Right kidney (tissue), 1 donor: ENCODE measurements around the gene JCHAIN.
"Not testable (repeated sequence)": the region's sequence is repeated elsewhere in the genome, so short reads cannot be mapped to it uniquely, and the experiment has no call there.

Experiments
- DNase-seq: peaks from one replicate; pipeline ENCODE4 v3.0.0-alpha.2; 2016

The JCHAIN gene

DNA sequence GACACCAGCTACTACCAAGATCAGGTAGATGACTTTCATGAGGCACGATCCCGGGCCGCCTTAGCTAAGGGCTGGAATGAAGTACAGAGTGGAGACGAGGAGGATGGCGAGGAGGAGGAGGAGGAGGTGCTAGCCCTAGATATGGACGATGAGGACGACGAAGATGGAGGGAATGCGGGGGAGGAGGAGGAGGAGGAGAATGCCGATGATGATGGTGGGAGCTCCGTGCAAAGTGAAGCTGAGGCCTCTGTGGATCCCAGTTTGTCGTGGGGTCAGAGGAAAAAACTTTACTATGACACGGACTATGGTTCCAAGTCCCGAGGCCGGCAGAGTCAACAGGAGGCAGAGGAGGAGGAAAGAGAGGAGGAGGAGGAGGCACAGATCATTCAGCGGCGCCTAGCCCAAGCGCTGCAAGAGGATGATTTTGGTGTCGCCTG is 22.5 kb upstream of the JCHAIN start:
- no peak for DNase-seq

DNA sequence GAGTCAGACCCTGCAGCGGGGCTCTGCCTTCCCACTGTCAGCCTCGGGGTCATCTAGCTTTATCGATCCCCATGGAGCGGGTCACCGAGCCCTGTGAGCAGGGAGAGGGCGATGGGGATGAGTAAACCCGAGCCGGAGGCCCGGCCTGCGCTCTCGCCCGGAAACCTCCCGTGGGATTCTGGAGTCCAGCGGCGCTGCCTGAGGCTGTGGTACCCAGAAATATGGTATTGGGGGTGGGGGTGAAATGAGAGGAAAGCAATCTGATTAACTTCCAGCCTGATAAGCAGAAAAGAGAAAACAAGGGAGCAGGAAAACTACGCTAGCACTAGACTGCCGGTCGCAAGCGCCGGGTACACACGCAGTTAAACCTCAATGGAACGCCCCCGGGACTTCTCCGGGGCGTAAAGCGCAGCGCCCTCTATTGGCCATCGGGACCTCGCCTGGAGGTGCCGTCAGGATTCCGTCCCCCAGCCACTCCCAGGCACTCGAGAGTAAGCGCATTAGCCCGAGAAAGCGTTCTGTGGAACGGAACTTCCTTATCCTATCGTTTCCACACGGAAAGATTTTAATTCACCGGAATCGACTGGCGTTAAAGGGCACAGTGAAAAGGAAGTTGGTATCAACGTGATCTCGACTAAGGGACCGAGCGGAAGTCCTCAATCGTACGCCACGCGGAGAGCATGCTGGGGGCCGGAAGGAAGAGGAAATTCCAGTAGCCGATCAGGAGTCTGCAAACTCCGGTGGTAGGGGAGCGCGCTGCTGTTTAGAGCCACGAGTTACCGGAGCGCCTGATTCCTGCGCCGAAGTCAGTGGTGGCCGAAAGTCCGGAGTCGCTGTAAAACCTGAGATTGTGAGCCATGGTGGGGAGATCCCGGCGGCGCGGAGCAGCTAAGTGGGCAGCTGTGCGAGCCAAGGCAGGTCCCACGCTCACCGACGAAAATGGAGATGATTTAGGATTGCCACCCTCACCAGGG is 21.8 kb upstream of the JCHAIN start, which contains the start of gene UTP3:
TSS of gene UTP3 (plus strand) at position 712 of the 974 bp plus-strand sequence. CDS start at position 858, 146 bp downstream.
- peak; percentile 95 for DNase-seq

DNA sequence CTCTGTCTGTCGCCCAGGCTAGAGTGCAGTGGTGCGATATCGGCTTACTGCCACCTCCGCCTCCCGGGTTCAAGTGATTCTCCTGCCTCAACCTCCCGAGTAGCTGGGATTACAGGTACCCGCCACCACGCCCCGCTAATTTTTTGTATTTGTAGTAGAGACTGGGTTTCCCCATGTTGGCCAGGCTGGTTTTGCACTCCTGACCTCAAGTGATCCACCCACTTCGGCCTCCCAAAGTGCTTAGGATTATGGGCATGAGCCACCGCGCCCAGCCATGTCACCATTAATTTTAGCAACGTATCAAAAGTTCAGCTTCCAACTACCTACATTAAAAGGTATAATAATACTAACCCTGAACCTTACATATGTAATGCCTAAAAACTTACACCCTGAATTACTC is 21.1 kb upstream of the JCHAIN start:
- DNase-seq, result no peak

DNA sequence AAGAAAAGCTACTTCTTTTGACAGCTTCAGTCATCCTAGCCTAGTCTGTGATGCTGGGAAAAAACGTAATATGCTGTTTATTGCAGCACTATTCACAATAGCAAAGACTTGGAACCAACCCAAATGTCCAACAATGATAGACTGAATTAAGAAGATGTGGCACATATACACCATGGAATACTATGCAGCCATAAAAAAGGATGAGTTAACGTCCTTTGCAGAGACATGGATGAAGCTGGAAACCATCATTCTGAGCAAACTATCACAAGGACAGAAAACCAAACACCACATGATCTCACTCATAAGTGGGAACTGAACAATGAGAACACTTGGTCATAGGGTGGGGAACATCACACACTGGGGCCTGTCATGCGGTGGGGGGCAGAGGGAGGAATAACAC is 15.8 kb upstream of the JCHAIN start:
- not testable (repeated sequence) for DNase-seq

DNA sequence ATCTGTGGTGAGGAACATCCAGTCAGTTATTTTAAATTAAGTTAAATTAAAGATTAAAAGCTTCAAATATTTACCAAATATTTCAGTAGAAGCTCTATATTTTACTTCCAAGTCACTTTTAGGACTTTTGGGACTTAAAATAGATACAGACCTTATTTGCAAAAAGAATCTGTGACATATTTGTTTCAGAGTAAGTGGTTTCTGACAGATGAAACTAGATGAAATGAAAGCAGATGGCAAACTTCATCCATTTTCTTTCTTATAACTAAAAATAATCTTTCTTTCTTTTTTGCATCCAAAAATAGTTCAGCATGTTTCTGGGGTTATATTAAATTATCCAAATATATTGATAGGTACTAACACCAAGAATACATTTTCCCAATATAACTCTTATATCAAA is 15.4 kb upstream of the JCHAIN start:
- DNase-seq, result no peak

DNA sequence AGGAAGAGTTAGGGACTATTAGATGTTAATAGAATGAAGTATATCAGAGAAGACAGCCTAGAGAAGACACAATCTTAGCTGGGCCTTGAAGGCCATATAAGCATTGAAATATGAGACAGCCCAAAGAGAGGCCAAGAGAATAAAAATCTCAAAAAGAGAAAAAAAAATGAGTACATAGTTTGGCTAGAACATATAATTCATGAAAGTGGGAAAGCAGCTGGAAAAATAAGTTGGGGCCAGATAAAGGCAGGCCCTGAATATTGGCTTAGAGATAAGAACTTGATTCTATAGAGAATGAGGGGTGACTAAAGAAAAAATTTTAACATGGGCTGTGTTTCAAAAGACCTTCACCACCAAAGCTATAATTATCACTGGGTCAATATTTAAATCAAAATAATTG is 14.6 kb upstream of the JCHAIN start:
- DNase-seq, result no peak

DNA sequence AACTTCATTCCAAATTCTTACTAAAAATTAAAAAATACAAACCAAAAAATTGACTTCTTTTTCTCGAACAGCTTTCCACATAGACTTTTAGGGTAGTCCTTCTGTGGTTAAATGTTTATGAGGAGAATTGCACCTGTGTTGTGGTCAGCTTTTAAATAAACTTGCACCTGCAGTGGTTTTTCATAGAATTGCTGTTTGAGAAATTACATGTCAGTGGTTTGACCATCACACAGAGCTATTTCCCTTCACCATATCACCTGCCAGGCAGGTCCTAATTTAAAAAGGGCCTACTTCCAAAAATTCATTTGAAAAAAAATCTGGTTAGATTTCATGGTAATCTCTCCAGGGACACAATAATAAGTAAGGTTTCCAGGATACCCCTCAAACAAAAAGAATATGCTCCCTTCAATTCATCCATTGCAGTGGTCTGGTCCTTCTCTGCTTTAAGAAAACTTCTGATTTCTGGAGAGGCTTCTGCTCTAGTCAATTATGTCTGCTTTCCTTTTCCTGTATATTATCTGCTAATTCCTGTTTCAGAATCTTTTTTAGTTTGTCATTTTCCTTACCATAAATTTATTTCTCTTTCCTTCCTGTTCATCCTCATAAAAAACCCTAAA is 12.2 kb upstream of the JCHAIN start:
- no peak for DNase-seq

DNA sequence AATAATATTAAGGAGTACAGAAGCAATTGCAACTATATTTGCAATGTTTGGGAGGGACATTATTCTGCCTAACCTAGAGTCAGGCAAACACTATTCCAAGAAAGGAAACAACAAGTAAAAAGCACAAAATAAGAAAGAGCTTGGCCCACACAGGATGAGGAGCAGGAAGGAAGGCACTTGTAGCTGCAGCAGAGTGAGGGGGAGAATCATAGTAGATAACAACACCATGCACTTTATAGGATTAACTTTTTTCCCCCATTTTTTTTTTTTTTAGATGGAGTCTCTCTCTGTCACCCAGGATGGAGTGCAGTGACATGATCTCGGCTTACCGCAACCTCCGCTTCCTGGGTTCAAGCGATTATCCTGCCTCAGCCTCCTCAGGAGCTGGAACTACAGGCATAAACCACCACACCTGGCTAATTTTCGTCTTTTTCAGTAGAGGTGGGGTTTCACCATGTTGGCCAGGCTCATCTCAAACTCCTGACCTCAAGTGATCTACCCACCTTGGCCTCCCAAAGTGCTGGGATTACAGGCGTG is 10.3 kb upstream of the JCHAIN start:
- DNase-seq, result no peak

DNA sequence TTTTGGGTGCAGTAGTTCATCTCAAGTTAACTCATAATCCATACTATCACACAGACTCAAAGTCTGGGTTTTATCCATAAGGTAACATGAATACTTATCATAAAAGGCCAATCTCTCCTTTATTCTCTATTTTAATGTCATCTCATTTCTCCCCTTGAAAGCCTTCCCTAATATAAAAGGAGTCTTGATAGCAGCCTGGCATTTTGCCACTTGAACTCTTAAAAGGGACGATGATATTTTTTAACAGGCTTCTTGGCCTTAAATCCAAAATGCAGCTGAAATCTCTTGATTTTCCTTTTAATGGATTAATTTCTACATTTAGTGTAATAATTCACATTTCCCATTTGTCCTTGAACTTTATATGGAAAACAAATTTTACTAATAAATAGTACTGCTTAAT is 8.4 kb upstream of the JCHAIN start:
- no peak for DNase-seq

DNA sequence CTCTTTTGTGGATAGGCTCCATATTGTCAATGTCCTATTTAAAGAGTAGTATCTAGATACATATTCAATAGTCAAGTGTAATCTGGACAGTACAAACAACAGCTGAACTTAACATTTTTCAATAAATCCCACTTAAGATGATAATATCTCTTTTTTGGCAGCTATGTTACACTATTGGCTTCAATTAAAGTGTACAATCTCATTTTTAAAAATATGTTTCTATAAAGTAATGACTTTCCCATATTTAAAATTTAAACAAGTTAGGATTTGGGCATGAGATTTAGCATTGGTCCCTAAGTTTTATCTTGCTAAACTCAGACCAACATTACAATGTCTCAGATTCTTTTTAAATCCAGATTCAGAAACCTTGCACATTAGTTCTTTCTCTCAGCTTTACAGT is 7.9 kb upstream of the JCHAIN start:
- no peak for DNase-seq

DNA sequence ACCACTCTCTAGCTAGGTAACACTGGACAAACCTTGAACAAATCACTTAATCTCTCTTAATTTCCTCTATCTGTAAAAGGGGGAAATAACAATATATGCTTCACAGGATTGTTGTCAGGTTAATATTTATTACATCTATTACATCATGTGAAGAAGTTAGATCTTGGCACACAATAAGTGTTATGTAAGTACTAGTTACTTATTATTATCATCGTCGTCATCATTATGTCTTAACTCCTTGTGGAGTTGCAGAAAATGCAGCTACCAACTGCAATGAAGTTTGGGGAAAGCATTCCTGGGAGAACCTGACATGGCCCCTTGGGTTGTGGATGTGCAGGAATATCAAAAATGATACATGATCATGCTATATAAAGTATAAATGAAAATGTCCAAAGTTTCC is 4.8 kb upstream of the JCHAIN start:
- DNase-seq, result no peak

DNA sequence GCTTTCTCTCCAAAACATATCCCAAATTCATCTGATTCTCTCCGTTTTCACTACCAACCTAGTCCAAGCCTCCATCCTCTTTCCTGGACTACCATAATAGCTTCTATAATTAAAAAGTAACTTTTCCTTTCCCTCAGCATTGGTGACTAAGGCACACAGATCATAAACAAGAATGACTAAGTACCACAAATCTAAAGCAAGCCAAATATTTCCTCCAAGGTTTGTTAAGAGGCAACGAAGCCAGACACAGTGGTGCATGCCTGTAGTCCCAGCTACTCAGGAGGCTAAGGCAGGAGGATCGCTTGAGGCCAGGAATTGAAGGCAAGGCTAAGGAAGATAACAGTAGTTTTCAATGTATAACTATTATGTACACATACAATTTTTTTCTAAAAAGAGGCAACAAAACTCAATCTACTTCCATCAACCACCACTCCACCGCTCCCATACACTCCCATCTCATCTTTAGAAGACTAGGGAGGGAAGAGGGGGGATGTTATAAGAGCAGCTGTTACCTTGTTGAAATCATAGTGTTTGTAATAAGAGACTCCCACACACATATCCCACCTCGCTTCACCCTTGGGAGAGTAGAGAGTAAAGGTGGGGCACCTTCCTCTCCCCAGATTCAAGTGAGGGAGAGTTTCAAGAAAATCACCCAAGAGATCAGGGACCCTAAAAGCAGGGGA is 4.2 kb upstream of the JCHAIN start:
- no peak for DNase-seq

DNA sequence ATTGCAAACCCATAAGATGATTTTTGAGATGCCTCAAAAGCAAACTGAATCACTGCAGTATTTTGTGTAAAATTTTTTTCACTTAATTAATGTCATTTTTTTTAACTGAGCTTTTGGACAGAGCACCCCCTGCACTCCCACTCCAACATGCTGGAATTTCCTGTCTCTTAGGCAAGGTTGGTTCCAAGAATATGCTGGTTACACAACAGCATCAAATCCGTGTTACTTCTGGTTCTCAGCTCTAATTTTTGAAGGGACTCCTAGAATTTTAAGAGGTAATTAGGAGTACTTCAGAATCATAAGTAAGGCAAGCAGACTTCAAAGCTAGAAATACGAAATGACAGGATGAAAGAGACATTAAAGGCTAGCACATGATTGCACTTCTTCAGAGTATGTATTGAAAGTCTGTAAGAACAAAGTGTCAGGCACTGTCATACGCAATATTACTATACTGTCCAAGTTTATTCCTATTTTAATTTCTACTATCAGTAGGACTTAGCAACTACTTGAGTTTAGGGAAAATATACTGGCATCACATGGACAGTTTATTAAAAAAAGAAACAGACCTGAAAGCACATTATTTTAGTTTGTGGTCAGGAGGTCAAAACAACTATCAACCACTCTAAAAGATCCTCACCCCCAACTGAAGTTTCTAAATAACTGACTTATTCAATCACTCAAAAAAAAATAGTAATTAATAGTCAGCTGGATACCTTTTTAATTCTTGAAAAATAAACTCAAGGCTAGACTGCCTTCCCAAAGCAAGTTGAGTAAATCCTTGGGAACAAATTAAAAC is 1.6 kb upstream of the JCHAIN start:
- no peak for DNase-seq

DNA sequence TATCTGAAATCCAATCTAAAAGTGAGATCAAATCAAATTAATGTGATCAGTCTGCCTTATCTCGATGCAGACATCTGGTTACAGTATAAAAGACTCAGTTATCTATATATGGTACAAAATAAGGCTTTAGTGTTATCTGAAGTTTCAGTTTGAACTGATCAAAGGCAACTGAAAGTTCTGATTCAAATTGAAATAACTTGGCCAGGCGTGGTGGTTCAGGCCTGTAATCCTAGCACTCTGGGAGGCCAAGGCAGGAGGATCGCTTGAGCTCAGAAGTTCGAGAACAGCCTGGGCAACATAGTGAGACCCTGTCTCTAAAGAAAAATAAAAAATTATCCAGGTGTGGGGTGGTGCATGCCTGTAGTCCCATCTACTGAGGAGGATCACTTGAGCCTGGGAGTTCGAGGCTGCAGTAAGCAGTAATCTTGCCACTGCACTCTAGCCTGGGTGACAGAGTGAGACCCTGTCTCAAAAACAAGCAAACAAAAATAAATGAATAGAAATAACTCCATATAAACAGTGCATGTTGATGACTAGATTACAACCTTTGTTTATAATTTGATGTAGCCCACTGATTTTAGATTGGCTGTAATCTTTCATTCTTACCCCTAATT is 4.9 kb downstream of the JCHAIN start:
- DNase-seq, result not testable (repeated sequence)

DNA sequence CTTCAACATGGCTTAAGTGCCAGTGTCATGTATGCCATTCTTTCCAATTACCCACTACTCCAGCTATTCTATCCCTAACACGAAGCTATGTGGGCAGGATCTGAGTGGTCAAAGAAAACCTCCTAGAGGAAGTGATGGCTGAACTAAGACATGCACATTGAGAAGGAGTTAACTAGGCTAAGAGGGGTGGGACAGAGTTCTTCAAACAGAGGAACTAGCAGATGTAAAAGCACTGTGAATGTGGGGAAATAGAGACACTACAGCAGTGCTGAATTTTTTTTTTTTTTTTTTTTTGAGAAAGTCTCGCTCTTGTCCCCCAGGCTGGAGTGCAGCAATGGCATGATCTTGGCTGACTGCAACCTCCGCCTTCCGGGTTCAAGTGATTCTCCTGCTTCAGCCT is 6.2 kb downstream of the JCHAIN start:
- DNase-seq, result no peak

DNA sequence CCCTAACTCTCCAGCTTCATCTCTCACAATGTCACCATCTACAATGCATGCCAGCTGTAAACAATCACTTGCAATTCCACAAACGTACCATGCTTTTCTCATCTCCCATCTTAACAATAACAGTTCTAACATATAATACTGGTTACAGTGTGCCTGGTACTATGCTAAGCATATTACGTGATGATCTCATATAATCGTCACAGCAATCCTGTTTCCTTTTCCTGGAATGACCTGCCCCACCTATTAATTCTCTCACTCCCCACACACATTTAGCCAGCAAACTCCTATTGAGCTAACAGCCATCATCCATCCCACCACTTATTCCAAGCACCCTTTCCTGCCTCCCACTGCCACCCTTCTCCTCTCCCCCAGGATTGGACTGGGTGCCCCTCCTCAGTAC is 7.9 kb downstream of the JCHAIN start:
- DNase-seq, result no peak

DNA sequence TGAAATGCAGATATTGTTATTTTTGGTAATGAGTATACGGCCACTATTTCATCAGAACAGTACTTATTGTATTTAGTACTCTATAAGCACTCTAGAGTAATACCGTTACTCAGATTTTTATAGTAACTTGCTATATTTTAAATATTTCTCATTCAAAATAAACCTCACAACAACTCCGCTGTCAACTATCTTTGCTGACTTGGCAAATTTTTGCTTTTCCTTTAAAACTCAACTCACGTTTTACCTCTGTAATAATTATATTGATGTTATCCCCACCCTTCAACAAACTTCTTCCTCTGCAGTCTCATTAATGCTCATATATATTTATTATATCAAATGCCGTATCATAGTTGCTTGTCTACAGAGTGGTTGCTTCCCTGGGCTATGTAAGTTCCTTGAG is 9.0 kb downstream of the JCHAIN start:
- no peak for DNase-seq

DNA sequence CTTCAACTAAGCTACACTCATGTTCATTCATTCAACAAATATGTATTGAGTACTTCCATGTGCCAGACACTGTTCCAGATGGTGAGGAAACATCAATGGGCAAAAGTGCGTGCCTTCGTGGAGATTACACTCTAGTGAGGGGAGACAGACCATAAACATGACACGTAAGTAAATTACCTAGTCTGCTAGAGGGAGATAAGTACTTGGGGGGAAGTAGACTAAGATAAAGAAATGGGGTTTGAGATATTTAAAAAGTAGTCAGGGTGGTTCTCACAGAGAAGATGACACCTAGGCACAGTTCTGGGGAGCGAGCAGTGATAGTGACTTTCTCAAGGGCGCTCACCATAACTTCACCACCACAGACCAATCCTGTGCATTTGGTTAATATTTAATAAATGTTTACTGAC is 11.7 kb downstream of the JCHAIN start:
- DNase-seq, result no peak

DNA sequence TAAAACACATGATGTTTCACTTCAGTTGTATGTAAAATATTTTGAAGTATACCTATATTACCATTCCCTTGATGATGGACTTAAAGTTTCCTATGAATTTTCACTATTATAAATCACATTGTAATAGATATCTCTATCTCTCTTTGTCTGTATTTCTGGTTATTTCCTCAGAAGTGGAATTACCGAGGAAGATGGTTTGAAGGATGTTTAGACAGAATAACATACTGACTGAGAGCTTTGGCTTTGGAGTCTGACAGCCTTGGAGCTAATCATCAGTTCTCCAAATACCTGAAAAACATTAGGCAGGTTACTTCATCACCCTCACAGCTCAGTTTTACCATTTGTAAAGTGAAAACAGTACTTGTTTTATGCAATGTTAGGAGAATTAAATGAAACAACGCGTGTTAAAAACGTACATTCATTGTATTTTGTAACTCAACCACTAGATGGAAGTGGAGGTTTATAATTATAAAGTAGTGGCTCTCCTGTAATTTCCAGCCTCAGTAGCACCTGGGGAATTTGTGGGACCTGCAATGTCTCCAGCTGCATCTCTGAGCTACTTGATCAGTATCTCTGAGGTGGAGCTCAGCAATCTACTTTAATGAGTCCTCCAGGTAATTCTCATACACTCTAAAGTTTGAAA is 14.3 kb downstream of the JCHAIN start:
- DNase-seq, result peak; percentile 25

DNA sequence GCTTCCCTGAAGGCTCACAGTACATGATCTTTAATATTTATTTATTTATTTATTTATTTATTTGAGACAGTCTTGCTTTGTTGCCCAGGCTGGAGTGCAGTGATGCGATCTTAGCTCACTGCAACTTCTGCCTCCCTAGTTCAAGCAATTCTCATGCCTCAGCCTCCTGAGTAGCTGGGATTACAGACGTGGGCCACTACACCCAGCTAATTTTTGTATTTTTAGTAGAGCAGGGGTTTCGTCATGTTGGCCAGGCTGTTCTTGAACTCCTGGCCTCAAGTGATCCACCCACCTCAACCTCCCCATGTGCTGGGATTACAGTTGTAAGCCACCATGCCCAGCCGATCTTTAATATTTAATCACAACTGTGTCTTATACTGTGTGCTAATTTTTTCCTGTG is 15.6 kb downstream of the JCHAIN start:
- DNase-seq, result not testable (repeated sequence)

DNA sequence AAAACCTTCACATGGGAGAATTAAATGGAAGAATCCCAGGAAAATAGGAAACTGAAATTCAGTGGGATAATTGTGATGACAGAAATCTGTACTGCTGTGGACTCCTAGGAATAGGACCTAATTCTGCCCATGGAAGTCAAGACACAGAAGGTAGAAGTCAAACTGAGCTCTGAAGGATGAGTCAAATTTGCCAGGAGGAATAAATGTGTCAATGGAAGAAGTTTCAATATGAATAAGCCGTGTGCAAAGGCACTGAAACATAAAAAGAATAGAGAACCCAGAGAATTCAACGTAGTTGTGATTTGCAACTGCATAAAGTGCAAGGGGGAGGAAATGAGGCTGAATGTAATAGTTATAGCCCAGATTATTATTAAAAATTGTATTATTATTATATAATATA is 26.1 kb downstream of the JCHAIN start:
- no peak for DNase-seq
